Cerebellar cortex (tissue), 1 donor: ENCODE results near the gene PFDN4.
"Not testable (repeated sequence)": the region's sequence is repeated elsewhere in the genome, so short reads cannot be mapped to it uniquely, and the experiment has no call there.

Source experiments
- DNase-seq: peaks from one replicate; pipeline ENCODE4 v3.0.0-alpha.2; 2015; ENCODE audit warnings: low spot score

Gene PFDN4

GRCh38 chr20:54223751-54224150, 15.9 kb downstream of the PFDN4 start:
- DNase-seq = no peak

DNA sequence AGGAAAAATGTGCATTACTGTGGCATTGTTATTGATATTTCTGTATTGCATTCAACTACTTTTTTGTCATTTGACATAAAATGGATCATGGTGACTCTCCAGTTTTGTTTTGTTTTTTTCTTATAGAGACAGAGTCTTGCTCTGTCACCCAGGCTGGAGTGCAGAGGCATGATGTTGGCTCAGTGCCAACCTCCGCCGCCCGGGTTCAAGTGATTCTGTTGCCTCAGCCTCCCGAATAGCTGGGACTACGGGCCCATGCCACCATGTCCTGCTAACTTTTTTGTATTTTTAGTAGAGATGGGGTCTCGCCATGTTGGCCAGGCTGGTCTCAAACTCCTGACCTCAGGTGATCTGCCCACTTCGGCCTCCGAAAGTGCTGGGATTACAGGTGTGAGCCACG, 16.8 kb downstream of the PFDN4 start:
- not testable (repeated sequence) for DNase-seq

DNA sequence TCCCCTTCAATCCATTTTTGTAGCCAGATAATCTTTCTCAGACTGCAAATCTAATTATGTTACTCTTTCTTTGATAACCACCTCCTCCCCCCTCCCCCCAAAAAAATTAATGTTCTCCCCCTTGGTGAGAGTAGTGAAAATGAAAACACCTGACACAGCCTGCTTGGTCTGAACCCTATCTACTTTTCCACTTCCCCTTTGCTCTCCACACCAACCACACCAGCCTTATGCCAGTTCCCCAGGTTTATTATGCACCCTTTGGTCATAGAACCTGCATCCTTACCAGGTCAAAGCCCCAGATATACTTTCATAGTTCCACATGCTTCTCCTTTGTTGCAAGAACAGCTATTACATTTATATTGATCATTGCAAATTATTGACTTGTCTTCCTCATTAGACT, 19.4 kb downstream of the PFDN4 start:
- DNase-seq = no peak

- no peak for DNase-seq
Observed at GRCh38 chr20:54227751-54228150, 19.9 kb downstream of the PFDN4 start.

- no peak for DNase-seq
Observed at GRCh38 chr20:54228841-54229240, 21.0 kb downstream of the PFDN4 start.

GRCh38 chr20:54229566-54230160, 21.8 kb downstream of the PFDN4 start:
- DNase-seq = no peak

GRCh38 chr20:54231036-54231435, 23.1 kb downstream of the PFDN4 start:
- DNase-seq = no peak

- DNase-seq = no peak
Observed at GRCh38 chr20:54234991-54235390, 27.1 kb downstream of the PFDN4 start.

DNA sequence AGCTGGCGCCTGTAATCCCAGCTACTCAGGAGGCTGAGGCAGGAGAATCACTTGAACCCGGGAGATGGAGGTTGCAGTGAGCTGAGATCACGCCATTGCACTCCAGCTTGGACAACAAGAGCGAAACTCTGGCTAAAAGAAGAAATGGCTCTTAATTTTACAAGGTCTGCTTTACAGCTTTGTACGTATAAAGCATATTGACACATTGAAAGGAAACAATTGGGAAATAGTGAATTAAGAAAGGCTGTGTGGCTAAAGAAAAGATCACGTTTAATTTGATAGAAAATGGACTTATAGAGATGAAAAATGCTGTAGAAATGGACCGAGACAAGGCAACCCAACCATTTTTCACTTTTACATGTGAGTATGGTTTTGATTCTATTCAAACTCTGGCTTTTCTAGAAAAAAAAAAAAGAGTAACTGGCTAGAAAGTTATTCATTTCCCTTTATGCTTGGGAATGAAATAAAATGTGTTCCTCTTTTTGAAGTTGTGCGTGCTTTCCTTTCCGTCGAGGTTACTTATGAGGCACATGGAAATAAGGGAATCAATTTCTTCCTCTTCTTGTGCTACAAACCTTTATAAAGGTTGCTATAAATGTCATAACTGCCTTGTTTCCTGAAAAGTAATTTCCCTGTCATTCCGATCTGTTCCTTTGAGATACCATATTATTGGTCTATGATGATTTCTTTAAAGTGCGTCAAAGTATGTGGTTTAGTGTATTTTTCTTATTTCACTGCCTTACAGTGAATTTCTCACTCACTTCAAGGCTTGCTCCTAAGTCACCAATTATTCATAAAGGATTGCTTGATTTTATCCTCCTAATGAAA, 29.4 kb downstream of the PFDN4 start:
- no peak for DNase-seq

GRCh38 chr20:54244113-54244512, 36.2 kb downstream of the PFDN4 start:
- no peak for DNase-seq

DNA sequence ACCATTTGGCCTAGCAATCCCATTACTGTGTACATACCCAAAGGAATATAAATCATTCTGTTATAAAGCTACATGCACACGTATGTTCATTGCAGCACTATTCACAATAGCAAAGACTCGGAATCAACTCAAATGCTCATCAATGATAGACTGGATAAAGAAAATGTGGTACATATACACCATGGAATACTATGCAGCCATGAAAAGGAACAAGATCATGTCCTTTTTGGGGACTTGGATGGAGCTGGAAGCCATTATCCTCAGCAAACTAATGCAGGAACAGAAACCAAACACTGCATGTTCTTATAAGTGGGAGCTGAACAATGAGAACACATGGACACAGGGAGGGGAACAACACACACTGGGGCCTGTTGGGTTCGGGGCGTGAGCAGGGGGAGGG, 40.8 kb downstream of the PFDN4 start:
- DNase-seq = not testable (repeated sequence)

GRCh38 chr20:54250691-54251090, 42.8 kb downstream of the PFDN4 start:
- no peak for DNase-seq

DNA sequence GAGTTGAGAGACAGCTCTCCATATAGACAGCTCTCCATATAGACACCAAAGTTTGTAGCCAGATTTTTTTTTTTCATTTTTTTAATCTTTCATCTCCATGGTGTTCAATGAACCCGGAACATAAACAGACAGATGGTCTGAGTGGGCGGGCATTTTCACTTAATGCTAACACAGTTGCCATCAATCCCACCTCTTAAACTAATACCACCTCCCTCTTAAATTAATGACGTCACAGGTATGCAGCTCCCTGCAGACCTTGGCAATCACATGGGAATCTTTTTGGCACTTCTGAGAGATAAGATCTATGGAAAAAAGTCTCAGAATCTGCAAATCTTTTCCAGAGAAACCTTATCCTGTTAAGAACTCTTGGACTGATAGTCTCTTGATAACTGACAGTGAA, 43.2 kb downstream of the PFDN4 start:
- no peak for DNase-seq

DNA sequence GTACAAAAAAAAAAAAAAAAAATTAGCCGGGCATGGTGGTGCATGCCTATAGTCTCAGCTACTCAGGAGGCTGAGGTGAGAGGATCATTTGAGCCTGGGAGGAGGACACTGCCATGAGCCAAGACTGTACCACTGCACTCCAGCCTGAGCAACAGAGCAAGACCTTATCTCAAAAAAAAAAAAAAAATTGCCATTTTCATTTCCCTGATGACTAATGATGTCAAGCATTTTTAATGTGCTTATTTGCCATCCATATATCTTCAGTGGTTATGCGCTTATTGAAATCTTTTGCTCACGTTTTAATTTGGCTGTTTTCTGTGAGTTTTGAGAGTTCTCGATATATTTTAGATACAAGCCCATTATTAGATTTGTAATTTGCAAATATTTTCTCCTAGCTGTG, 46.7 kb downstream of the PFDN4 start:
- DNase-seq = no peak

DNA sequence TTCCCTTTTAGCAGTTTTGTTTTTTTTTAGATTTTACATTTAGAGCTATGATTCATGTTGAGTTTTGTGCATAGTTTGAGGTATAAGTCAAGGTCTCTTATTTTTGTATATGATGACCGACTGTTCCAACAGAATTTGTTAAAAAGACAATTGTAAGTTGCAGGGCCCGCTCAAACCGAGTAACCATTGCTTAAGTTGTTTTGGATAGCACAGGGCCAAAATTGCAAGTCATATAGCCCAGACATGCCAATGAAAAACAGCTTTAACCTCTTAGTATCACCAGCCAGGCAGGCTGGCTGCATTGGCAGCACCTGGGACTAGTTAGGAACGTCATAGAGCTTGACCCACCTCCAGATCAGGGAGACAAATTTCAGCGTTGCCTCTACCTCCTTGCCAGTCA, 47.3 kb downstream of the PFDN4 start:
- no peak for DNase-seq

GRCh38 chr20:54256202-54256601, 48.3 kb downstream of the PFDN4 start:
- no peak for DNase-seq

DNA sequence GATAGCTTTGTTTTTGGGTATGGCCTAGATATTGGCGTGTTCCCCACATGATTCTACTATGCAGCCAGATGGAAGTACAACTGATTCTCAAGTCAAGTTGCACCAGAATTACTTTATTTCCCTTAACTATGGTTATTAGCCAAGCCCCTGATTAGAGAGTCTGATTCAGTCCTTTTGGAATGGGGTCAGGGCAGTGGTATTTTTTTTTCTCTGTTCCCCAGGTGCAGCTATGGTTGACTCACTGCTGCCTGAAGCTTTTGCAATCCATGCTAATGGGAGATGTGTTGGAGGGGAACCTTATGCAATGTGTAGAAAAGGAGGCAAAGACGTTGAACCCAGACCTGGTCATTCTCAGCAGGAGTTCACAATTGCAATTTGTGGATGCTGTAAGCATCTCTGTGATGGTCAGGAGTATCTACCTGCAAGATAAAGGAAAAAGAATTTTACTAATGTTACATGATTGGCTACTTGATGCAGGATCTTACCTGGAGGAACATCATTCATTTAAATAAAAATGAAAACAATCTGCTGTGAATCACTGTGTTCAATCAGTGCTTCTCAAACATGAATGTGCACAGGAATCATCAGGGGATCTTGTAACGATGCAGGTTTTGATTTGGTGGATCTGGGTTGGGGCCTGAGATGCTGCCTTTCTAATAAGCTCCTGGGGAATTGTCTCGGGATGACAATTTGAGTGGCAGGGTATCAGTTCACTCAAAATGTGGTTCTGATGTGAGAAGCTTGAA, 49.4 kb downstream of the PFDN4 start:
- no peak for DNase-seq

DNA sequence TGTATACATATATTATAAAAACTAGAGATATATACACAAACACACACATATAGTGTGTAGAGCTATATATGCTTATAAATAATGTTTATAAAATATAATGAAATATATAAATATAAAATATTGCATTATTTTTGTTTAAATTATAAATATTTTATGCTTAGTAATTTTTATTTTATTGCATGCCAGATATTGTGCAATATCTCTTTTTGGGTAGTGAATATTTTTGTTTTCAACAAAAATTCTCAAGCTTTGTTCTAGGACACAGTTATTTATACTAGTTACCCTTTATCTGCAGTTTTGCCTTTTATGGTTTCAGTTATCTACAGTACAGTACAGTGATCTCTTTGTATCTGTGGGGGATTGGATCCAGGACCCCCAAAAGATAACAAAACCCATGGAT, 52.2 kb downstream of the PFDN4 start:
- no peak for DNase-seq

DNA sequence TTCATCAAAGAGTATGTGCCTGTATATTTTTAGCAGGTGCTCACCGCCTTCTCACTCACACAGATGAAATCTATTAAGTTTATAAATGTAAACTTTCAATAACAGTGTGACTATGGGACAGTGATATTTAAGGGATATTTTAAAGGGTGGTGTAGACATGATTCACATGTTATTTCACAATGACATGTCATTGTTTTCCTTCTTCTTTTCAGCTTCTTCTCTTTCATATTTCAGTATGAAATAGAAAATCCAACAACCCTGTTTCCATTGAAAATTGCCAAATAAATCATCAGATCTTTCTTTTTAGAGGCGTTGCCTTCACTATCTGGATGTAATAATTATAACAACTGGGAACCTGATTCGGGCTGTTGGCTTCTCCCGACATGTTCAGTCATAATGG, 54.8 kb downstream of the PFDN4 start:
- no peak for DNase-seq

- no peak for DNase-seq
Observed at GRCh38 chr20:54263116-54263690, 55.3 kb downstream of the PFDN4 start.

GRCh38 chr20:54265791-54266190, 57.9 kb downstream of the PFDN4 start:
- DNase-seq = not testable (repeated sequence)

DNA sequence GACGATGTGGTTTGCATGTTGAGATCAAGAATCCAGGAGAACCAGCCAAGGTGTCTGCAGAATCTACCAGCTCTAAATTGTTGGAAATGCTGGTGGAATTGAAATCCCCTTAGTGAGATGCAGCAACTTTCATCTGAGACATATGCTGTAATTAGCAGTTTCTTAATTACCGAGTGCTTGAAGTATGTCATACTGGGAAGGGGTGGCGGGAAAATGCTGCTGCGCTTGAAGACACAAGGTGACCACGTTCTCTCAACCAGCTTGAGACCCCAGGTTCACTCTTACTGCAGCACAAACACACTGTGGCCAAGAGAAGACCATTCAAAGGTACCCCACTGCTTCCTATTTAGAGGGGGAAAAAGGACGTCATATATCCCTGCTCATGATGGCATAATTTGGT, 59.0 kb downstream of the PFDN4 start:
- no peak for DNase-seq
